ENCODE results near the gene CEP55.
"Not testable (repeated sequence)": the region's sequence is repeated elsewhere in the genome, so short reads cannot be mapped to it uniquely, and the experiment has no call there.

GRCh38 chr10:93540871-93541270, 44.5 kb downstream of the CEP55 start:
- TF ChIP-seq CTCF, POLR2A (IDR thresholded peaks at IDR 0.05): not testable (repeated sequence)
